ENCODE measurements around the gene COG6. TPM values are rescaled to one million over a fixed set of nuclear protein-coding genes. Genes with fewer than 3 reads are reported as not detected.

The COG6 gene
- total and polyA plus RNA-seq, 10 of the 15 experiments (the other 5 are each of a cell fraction or from before 2014, with no cell fraction given), result 4.5 to 29.8 (median 12.6) TPM

GRCh38 chr13:39773833-39774232 lies 118.4 kb downstream of the COG6 start:
- H3K4me2 ChIP-seq (ENCODE audit: control insufficient read depth, insufficient read depth), result no peak overlapping the region
- RAD21 ChIA-PET (ENCODE audit: unreplicated experiment), result interaction anchor here (0.7 kb wide), 1 partner anchor 522 kb away, joined by 3 read pairs; no protein-coding TSS in a partner anchor
- POLR2A ChIA-PET, result no interaction called here
- no peaks in the 10 kb centered on the region for H3K4me1 ChIP-seq (ENCODE audit: control insufficient read depth, insufficient read depth, low read length)
- WGBS (ENCODE audit: insufficient coverage, insufficient replicate concordance, low lambda C conversion rate, missing lambda C conversion rate), result 70% methylated on average over 4 of the region's 4 CpGs
- H3K79me2 ChIP-seq (ENCODE audit: control insufficient read depth, insufficient read depth, low read length), result no peaks in the 10 kb centered on the region
- no peak for FAIRE-seq
- SMC1A ChIA-PET (ENCODE audit: uncharacterized antibody, unreplicated experiment), result interaction anchor here (0.7 to 1.6 kb wide), 3 partner anchors 10 to 1229 kb away, joined by 3 to 5 read pairs (median 3); no protein-coding TSS in a partner anchor
- no peak overlapping the region for H3K27ac ChIP-seq (ENCODE audit: control insufficient read depth, insufficient read depth)
- in situ Hi-C loops (cut with MboI) (loop anchor here (10.0 kb wide), 1 partner anchor 911 kb away; no protein-coding TSS in a partner anchor), intact Hi-C loops (cut with micrococcal nuclease; ENCODE audit: unreplicated experiment) (no loop called here)
- CTCF ChIA-PET, result interaction anchor here (0.6 to 1.6 kb wide), 2 partner anchors 9 to 104 kb away, joined by 3 read pairs; no protein-coding TSS in a partner anchor
- H3K9ac ChIP-seq (ENCODE audit: control insufficient read depth, insufficient read depth, low read length), result no peak overlapping the region
- no peak for DNase-seq (ENCODE audit: low read depth, low spot score)
- no TSS peak for BruUV-seq (replicated peaks)
- TF ChIP-seq ZNF24 (IDR thresholded peaks at IDR 0.05) (no peak), CHD4 (IDR thresholded peaks at IDR 0.05) (no peak), POLR2A (IDR thresholded peaks at IDR 0.05; ENCODE audit: low read depth, low read length) (no peak), TBL1XR1 (IDR thresholded peaks at IDR 0.05; ENCODE audit: low read depth, low read length) (no peak), ZNF207 (IDR thresholded peaks at IDR 0.05; ENCODE audit: borderline replicate concordance) (no peak), KDM1A (IDR thresholded peaks at IDR 0.05; ENCODE audit: borderline replicate concordance) (no peak)
- H2AFZ ChIP-seq (ENCODE audit: control insufficient read depth, low read depth, low read length), result no peak overlapping the region
- no peaks in the 10 kb centered on the region for H3K27me3 ChIP-seq (replicated peaks in 1 of 2; ENCODE audit: control insufficient read depth in 2 of 2, insufficient read depth in 2 of 2, low read length in 1 of 2)
- no peaks in the 10 kb centered on the region; the same call in 2 of the 3 replicates for H3K9me3 ChIP-seq (replicated peaks; ENCODE audit: control insufficient read depth, insufficient read depth, low read length)
- no peak overlapping the region for H3K4me3 ChIP-seq
- no peaks in the 10 kb centered on the region for H3K36me3 ChIP-seq (ENCODE audit: control insufficient read depth in 2 of 2, insufficient read depth in 2 of 2, low read length in 1 of 2)
- no peaks in the 10 kb centered on the region for H4K20me1 ChIP-seq (ENCODE audit: control insufficient read depth, insufficient read depth)
- no peak for ATAC-seq

GRCh38 chr13:39776439-39776838 lies 121.0 kb downstream of the COG6 start:
- ChIA-PET CTCF (interaction anchor here (0.9 to 1.8 kb wide), 5 partner anchors 9 to 906 kb away, joined by 3 to 9 read pairs (median 4); no protein-coding TSS in a partner anchor), POLR2A (no interaction called here), SMC1A (ENCODE audit: uncharacterized antibody, unreplicated experiment) (interaction anchor here (1.0 to 1.3 kb wide), 3 partner anchors 9 to 73 kb away, joined by 3 to 4 read pairs (median 3); no protein-coding TSS in a partner anchor), RAD21 (ENCODE audit: unreplicated experiment) (interaction anchor here (1.0 to 1.3 kb wide), 3 partner anchors 88 to 906 kb away, joined by 3 read pairs; no protein-coding TSS in a partner anchor)
- no peak overlapping the region for H3K4me2 ChIP-seq (ENCODE audit: control insufficient read depth, insufficient read depth)
- H4K20me1 ChIP-seq (ENCODE audit: control insufficient read depth, insufficient read depth), result no peaks in the 10 kb centered on the region
- no TSS peak for BruUV-seq (replicated peaks)
- no peaks in the 10 kb centered on the region for H3K4me1 ChIP-seq (ENCODE audit: control insufficient read depth, insufficient read depth, low read length)
- no peaks in the 10 kb centered on the region for H3K27me3 ChIP-seq (replicated peaks in 1 of 2; ENCODE audit: control insufficient read depth in 2 of 2, insufficient read depth in 2 of 2, low read length in 1 of 2)
- no peaks in the 10 kb centered on the region for H3K79me2 ChIP-seq (ENCODE audit: control insufficient read depth, insufficient read depth, low read length)
- WGBS (ENCODE audit: insufficient coverage, insufficient replicate concordance, low lambda C conversion rate, missing lambda C conversion rate), result 33% methylated on average over 3 of the region's 3 CpGs
- no peak for FAIRE-seq
- H3K9me3 ChIP-seq (replicated peaks; ENCODE audit: control insufficient read depth, insufficient read depth, low read length), result no peaks in the 10 kb centered on the region; the same call in 2 of the 3 replicates
- intact Hi-C loops (cut with micrococcal nuclease; ENCODE audit: unreplicated experiment), result loop anchor here (5.0 kb wide), 1 partner anchor 906 kb away; no protein-coding TSS in a partner anchor
- no peak overlapping the region for H3K4me3 ChIP-seq
- H2AFZ ChIP-seq (ENCODE audit: control insufficient read depth, low read depth, low read length), result no peak overlapping the region; the same call in 1 of the 2 replicates
- H3K36me3 ChIP-seq (ENCODE audit: control insufficient read depth in 2 of 2, insufficient read depth in 2 of 2, low read length in 1 of 2), result no peaks in the 10 kb centered on the region
- in situ Hi-C loops (cut with MboI), result loop anchor here (10.0 kb wide), 1 partner anchor 908 kb away; no protein-coding TSS in a partner anchor
- H3K27ac ChIP-seq (ENCODE audit: control insufficient read depth, insufficient read depth), result no peak overlapping the region
- peak; percentile 90 for ATAC-seq
- DNase-seq (ENCODE audit: low read depth, low spot score), result no peak
- H3K9ac ChIP-seq (ENCODE audit: control insufficient read depth, insufficient read depth, low read length), result no peak overlapping the region
- TF ChIP-seq CEBPB (IDR thresholded peaks at IDR 0.05; ENCODE audit: borderline replicate concordance in 1 of 2, low read depth in 2 of 2, low read length in 2 of 2), result no peak
- TF ChIP-seq, protein P1, sequence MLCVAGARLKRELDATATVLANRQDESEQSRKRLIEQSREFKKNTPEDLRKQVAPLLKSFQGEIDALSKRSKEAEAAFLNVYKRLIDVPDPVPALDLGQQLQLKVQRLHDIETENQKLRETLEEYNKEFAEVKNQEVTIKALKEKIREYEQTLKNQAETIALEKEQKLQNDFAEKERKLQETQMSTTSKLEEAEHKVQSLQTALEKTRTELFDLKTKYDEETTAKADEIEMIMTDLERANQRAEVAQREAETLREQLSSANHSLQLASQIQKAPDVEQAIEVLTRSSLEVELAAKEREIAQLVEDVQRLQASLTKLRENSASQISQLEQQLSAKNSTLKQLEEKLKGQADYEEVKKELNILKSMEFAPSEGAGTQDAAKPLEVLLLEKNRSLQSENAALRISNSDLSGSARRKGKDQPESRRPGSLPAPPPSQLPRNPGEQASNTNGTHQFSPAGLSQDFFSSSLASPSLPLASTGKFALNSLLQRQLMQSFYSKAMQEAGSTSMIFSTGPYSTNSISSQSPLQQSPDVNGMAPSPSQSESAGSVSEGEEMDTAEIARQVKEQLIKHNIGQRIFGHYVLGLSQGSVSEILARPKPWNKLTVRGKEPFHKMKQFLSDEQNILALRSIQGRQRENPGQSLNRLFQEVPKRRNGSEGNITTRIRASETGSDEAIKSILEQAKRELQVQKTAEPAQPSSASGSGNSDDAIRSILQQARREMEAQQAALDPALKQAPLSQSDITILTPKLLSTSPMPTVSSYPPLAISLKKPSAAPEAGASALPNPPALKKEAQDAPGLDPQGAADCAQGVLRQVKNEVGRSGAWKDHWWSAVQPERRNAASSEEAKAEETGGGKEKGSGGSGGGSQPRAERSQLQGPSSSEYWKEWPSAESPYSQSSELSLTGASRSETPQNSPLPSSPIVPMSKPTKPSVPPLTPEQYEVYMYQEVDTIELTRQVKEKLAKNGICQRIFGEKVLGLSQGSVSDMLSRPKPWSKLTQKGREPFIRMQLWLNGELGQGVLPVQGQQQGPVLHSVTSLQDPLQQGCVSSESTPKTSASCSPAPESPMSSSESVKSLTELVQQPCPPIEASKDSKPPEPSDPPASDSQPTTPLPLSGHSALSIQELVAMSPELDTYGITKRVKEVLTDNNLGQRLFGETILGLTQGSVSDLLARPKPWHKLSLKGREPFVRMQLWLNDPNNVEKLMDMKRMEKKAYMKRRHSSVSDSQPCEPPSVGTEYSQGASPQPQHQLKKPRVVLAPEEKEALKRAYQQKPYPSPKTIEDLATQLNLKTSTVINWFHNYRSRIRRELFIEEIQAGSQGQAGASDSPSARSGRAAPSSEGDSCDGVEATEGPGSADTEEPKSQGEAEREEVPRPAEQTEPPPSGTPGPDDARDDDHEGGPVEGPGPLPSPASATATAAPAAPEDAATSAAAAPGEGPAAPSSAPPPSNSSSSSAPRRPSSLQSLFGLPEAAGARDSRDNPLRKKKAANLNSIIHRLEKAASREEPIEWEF (IDR thresholded peaks at IDR 0.05; ENCODE audit: insufficient replicate concordance, low read depth, low read length), result no peak
- no peak for TF ChIP-seq JUNB (IDR thresholded peaks at IDR 0.05)
- no peak for TF ChIP-seq PAX5 (IDR thresholded peaks at IDR 0.05; ENCODE audit: borderline replicate concordance, low read depth, low read length)

Data from GM12878 (cell line).